K562 (cell line): ENCODE results near the gene SPATA2L. TPM values are rescaled to one million over a fixed set of nuclear protein-coding genes. Genes with fewer than 3 reads are reported as not detected.

Experiments
- GATA2 ChIP-seq: sonication (generic); formaldehyde crosslinking; IDR thresholded peaks from 2 replicates; pipeline ENCODE4 v1.4.0; 2020; ENCODE audit warnings: mild to moderate bottlenecking, missing genetic modification reagents
- HLTF ChIP-seq: fragments of 450-650 bp; IDR thresholded peaks from 2 replicates; pipeline ENCODE4 v1.6.1; 2016
- NFE2L1 ChIP-seq: fragments of 450-650 bp; IDR thresholded peaks from 2 replicates; pipeline ENCODE4 v1.6.1; 2016; ENCODE audit warnings: missing genetic modification characterization, low read depth, mild to moderate bottlenecking, missing compliant biosample characterization, moderate library complexity, borderline replicate concordance
- SP1 ChIP-seq: sonication (generic); formaldehyde crosslinking; IDR thresholded peaks from 2 replicates; pipeline ENCODE4 v1.8.1; 2022; ENCODE audit warnings: mild to moderate bottlenecking, missing genetic modification reagents
- SREBF1 ChIP-seq: fragments of 150-350 bp; IDR thresholded peaks from 2 replicates; pipeline ENCODE4 v1.6.1; 2014; ENCODE audit warnings: antibody characterized with exemption, low read depth, low read length, borderline replicate concordance
- SRF ChIP-seq, 2 experiments: fragments of 250-450, 450-650 bp in 1 of 2; sonication (Bioruptor Pico) in 1 of 2; sonication (generic) in 1 of 2; formaldehyde crosslinking; IDR thresholded peaks; 2 replicates each; pipeline versions ENCODE4 v1.5.0 to v1.5.1; 2020 to 2022; ENCODE audit warnings: mild to moderate bottlenecking in 1 of 2, missing genetic modification reagents in 1 of 2
- TCF3 ChIP-seq: sonication (generic); formaldehyde crosslinking; IDR thresholded peaks from 2 replicates; pipeline ENCODE4 v1.4.0; 2020; ENCODE audit warnings: mild to moderate bottlenecking, missing genetic modification reagents
- ZNF165 ChIP-seq: fragments of 250-450 bp; sonication (Bioruptor Pico); IDR thresholded peaks from 2 replicates; pipeline ENCODE4 v1.4.0; 2020; ENCODE audit warnings: borderline replicate concordance
- polyA plus RNA-seq, 8 experiments: library from polyadenylated mRNA; depleted of rRNA in 4 of 8; stranded (reverse) in 5 of 8; unstranded in 3 of 8; fragments of >200 nt; fragmentation: Nextera tagmentation in 2 of 8; fragmentation: Illumina TruSeq in 1 of 8; extraction: Ambion mirVana in 2 of 8; extraction: Trizol in 1 of 8; gene quantifications; 2 replicates each; pipeline versions ENCODE4 v1.2.1 to v1.2.3, GENCODE V29; 2011 to 2014; ENCODE audit warnings: inconsistent platforms in 1 of 8, missing spikeins in 1 of 8
- total RNA-seq, 7 experiments: library from RNA; depleted of rRNA in 6 of 7; stranded (reverse); fragments of >200 nt in 6 of 7; fragmentation: Illumina TruSeq in 2 of 7; extraction: Trizol in 2 of 7; gene quantifications; 2 replicates each; pipeline versions ENCODE4 v1.2.1 to v1.2.3, GENCODE V29; 2011 to 2021; ENCODE audit warnings: low replicate concordance in 1 of 7
- TF ChIP-seq, protein P1 (sequence below), 3 experiments: fragments of 200-800 bp in 1 of 3; sonication (Bioruptor generic) in 1 of 3; sonication (generic) in 1 of 3; formaldehyde crosslinking in 1 of 3; IDR thresholded peaks; 2 replicates each; pipeline versions ENCODE4 v1.6.1 to v1.8.0; 2016 to 2022; ENCODE audit warnings: mild to moderate bottlenecking in 2 of 3, missing compliant biosample characterization in 2 of 3, missing genetic modification characterization in 2 of 3, missing genetic modification reagents in 1 of 3
- TF ChIP-seq, protein P2 (sequence below): sonication (generic); formaldehyde crosslinking; IDR thresholded peaks from 2 replicates; pipeline ENCODE4 v1.9.0; 2022; ENCODE audit warnings: mild to moderate bottlenecking, missing genetic modification reagents
- TF ChIP-seq, protein P3 (sequence below): fragments of 450-650 bp; formaldehyde crosslinking; IDR thresholded peaks from 2 replicates; pipeline ENCODE4 v1.4.0; 2020; ENCODE audit warnings: mild to moderate bottlenecking, moderate library complexity
- TF ChIP-seq, protein P4 (sequence below): fragments of 450-650 bp; conservative IDR thresholded peaks from 2 replicates; pipeline ENCODE4 v1.6.1; 2016; ENCODE audit warnings: missing genetic modification characterization, low read depth, mild to moderate bottlenecking, missing compliant biosample characterization, moderate library complexity
- TF ChIP-seq, protein P5 (sequence below): fragments of 450-650 bp; IDR thresholded peaks from 2 replicates; pipeline ENCODE4 v1.7.1; 2018; ENCODE audit warnings: mild to moderate bottlenecking, low read depth; ENCODE audit not compliant: partially characterized antibody
- TF ChIP-seq, protein P6 (sequence below), 2 experiments: fragments of 250-450 bp in 1 of 2; fragments of 450-650 bp in 1 of 2; sonication (Bioruptor Pico) in 1 of 2; IDR thresholded peaks; 2 replicates each; pipeline versions ENCODE4 v1.6.1 to v1.8.0; 2016 to 2021; ENCODE audit warnings: mild to moderate bottlenecking in 2 of 2, moderate library complexity in 2 of 2, missing compliant biosample characterization in 1 of 2, missing genetic modification characterization in 1 of 2
- TF ChIP-seq, protein P7 (sequence below): sonication (generic); formaldehyde crosslinking; IDR thresholded peaks from 2 replicates; pipeline ENCODE4 v1.8.1; 2023; ENCODE audit warnings: mild to moderate bottlenecking, missing genetic modification reagents

SPATA2L gene
- total and polyA plus RNA-seq, 9 of the 15 experiments (the other 6 are each of a cell fraction or from before 2014, with no cell fraction given) = 0.13 to 19.2 (median 4.8) TPM; not detected in 1

DNA sequence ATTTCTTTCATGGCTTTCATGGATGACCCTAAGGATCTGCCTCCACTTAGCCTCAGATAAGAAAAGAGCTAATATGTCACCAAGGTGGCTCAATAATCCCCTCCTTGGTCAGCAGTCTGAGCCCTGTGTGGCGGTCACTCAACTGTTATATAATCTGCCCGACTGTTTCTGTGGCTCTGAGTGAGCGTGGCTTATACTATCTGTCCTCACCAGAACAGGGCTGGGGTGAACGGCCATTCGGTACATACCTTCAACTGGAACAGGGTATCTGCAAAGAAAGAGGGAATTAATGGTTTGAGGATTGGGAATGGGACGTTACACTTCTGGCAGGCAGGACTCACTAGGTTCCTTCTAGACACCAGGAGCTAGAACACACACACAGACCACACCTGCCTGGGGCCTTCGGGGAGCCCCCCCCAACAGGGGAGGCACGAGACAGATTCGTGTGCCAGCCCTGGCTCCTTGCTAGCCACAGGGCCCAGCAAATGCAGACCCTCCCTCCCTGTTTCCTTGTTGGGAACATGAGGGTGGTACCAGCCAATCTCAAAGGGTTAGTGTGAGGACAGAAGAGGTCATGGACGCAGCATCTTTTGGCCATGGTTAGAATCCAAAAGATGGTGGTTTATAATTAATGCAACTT lies 47.7 kb downstream of the SPATA2L start (continued):
- TF ChIP-seq, protein P1, sequence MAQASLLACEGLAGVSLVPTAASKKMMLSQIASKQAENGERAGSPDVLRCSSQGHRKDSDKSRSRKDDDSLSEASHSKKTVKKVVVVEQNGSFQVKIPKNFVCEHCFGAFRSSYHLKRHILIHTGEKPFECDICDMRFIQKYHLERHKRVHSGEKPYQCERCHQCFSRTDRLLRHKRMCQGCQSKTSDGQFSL (CRISPR knock-in tag; IDR thresholded peaks at IDR 0.05) = peak; percentile 73; the same call in 1 of the 2 replicates
- TF ChIP-seq, protein P1 (tag; IDR thresholded peaks at IDR 0.05) = no peak
- peak; percentile 88 for TF ChIP-seq TCF3
- TF ChIP-seq HLTF = no peak
- TF ChIP-seq GATA2 (CRISPR knock-in tag) = peak; percentile 46; the same call in 1 of the 2 replicates
- no peak for TF ChIP-seq SRF (CRISPR knock-in tag; IDR thresholded peaks at IDR 0.05)
- TF ChIP-seq, protein P2, sequence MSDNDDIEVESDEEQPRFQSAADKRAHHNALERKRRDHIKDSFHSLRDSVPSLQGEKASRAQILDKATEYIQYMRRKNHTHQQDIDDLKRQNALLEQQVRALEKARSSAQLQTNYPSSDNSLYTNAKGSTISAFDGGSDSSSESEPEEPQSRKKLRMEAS (CRISPR knock-in tag) = peak; percentile 56
- TF ChIP-seq, protein P3, sequence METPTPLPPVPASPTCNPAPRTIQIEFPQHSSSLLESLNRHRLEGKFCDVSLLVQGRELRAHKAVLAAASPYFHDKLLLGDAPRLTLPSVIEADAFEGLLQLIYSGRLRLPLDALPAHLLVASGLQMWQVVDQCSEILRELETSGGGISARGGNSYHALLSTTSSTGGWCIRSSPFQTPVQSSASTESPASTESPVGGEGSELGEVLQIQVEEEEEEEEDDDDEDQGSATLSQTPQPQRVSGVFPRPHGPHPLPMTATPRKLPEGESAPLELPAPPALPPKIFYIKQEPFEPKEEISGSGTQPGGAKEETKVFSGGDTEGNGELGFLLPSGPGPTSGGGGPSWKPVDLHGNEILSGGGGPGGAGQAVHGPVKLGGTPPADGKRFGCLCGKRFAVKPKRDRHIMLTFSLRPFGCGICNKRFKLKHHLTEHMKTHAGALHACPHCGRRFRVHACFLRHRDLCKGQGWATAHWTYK = no peak
- peak; percentile 20; the same call in 1 of the 2 replicates for TF ChIP-seq SP1
- TF ChIP-seq, protein P4, sequence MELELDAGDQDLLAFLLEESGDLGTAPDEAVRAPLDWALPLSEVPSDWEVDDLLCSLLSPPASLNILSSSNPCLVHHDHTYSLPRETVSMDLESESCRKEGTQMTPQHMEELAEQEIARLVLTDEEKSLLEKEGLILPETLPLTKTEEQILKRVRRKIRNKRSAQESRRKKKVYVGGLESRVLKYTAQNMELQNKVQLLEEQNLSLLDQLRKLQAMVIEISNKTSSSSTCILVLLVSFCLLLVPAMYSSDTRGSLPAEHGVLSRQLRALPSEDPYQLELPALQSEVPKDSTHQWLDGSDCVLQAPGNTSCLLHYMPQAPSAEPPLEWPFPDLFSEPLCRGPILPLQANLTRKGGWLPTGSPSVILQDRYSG (tag) = no peak
- TF ChIP-seq, protein P5, sequence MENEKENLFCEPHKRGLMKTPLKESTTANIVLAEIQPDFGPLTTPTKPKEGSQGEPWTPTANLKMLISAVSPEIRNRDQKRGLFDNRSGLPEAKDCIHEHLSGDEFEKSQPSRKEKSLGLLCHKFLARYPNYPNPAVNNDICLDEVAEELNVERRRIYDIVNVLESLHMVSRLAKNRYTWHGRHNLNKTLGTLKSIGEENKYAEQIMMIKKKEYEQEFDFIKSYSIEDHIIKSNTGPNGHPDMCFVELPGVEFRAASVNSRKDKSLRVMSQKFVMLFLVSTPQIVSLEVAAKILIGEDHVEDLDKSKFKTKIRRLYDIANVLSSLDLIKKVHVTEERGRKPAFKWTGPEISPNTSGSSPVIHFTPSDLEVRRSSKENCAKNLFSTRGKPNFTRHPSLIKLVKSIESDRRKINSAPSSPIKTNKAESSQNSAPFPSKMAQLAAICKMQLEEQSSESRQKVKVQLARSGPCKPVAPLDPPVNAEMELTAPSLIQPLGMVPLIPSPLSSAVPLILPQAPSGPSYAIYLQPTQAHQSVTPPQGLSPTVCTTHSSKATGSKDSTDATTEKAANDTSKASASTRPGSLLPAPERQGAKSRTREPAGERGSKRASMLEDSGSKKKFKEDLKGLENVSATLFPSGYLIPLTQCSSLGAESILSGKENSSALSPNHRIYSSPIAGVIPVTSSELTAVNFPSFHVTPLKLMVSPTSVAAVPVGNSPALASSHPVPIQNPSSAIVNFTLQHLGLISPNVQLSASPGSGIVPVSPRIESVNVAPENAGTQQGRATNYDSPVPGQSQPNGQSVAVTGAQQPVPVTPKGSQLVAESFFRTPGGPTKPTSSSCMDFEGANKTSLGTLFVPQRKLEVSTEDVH = no peak
- TF ChIP-seq, protein P6, sequence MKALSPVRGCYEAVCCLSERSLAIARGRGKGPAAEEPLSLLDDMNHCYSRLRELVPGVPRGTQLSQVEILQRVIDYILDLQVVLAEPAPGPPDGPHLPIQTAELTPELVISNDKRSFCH (CRISPR knock-in tag; IDR thresholded peaks at IDR 0.05) = no peak
- TF ChIP-seq, protein P6 (tag; IDR thresholded peaks at IDR 0.05) = peak; percentile 50; the same call in 1 of the 2 replicates
- no peak for TF ChIP-seq NFE2L1 (tag)
- no peak for TF ChIP-seq ZNF165 (CRISPR knock-in tag)
- TF ChIP-seq, protein P7, sequence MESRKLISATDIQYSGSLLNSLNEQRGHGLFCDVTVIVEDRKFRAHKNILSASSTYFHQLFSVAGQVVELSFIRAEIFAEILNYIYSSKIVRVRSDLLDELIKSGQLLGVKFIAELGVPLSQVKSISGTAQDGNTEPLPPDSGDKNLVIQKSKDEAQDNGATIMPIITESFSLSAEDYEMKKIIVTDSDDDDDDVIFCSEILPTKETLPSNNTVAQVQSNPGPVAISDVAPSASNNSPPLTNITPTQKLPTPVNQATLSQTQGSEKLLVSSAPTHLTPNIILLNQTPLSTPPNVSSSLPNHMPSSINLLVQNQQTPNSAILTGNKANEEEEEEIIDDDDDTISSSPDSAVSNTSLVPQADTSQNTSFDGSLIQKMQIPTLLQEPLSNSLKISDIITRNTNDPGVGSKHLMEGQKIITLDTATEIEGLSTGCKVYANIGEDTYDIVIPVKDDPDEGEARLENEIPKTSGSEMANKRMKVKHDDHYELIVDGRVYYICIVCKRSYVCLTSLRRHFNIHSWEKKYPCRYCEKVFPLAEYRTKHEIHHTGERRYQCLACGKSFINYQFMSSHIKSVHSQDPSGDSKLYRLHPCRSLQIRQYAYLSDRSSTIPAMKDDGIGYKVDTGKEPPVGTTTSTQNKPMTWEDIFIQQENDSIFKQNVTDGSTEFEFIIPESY = peak; percentile 33; the same call in 1 of the 2 replicates
- no peak for TF ChIP-seq SREBF1
